Esophagus (tissue), 2 donors: Measurements from ENCODE around the gene TTLL1. TPM values are rescaled to one million over a fixed set of nuclear protein-coding genes. Genes with fewer than 3 reads are reported as not detected.

Source experiments
- H3K27ac ChIP-seq, 2 donors: one replicate each; pipeline ENCODE4 v1.5.1; 2013; ENCODE audit warnings: low read depth in 2 of 2, mild to moderate bottlenecking in 2 of 2, inconsistent platforms in 1 of 2, low read length in 1 of 2, moderate library complexity in 1 of 2
- H3K27me3 ChIP-seq, 2 donors: one replicate each; pipeline ENCODE4 v1.6.1; 2013; ENCODE audit warnings: low read length in 2 of 2, control low read depth in 1 of 2, mild to moderate bottlenecking in 1 of 2; ENCODE audit not compliant: insufficient read depth in 2 of 2, control insufficient read depth in 1 of 2
- H3K36me3 ChIP-seq, 2 donors: one replicate each; pipeline ENCODE4 v1.6.1; 2013; ENCODE audit warnings: low read length in 1 of 2; ENCODE audit not compliant: control insufficient read depth in 2 of 2, insufficient read depth in 2 of 2
- H3K4me1 ChIP-seq, 2 donors: one replicate each; pipeline ENCODE4 v1.6.1; 2013; ENCODE audit warnings: low read length in 1 of 2; ENCODE audit not compliant: control insufficient read depth in 2 of 2, insufficient read depth in 2 of 2
- H3K4me3 ChIP-seq, 2 donors: one replicate each; pipeline ENCODE4 v1.5.1; 2013; ENCODE audit warnings: low read length in 2 of 2, mild to moderate bottlenecking in 2 of 2, low read depth in 1 of 2, moderate library complexity in 1 of 2
- H3K9me3 ChIP-seq, 2 donors: one replicate each; pipeline ENCODE4 v1.6.1; 2013; ENCODE audit warnings: mild to moderate bottlenecking in 2 of 2, low read depth in 1 of 2, low read length in 1 of 2, moderate library complexity in 1 of 2; ENCODE audit not compliant: control insufficient read depth in 2 of 2, insufficient read depth in 1 of 2
- WGBS, 2 donors: extraction: QIAGEN DNeasy Blood & Tissue Kit; methylation state at CpG; one replicate each; pipeline ENCODE4 v1.1.7; 2013; 5-methylcytosine and 5-hydroxymethylcytosine counted together
- polyA plus RNA-seq, 2 donors: library from polyadenylated mRNA; stranded (reverse); fragments of 200-250 nt; gene quantifications; one replicate each; pipeline ENCODE4 v1.2.3, GENCODE V29; 2013
- donor health status: healthy with polysubstance abuse.
- donor health status: Bipolar disorder and iron deficiency.

The TTLL1 gene
- polyA plus RNA-seq, 2 donors = 2.2 to 2.4 TPM

GRCh38 chr22:43081968-43082367 lies 7.2 kb downstream of the TTLL1 start:
- Histone ChIP-seq H3K27ac (no peak overlapping the region), H3K27me3 (no peaks in the 10 kb centered on the region), H3K36me3 (no peaks in the 10 kb centered on the region), H3K4me3 (no peak overlapping the region), H3K9me3 (no peaks in the 10 kb centered on the region), H3K4me1 (peaks cover 0 to 10% of the 10 kb centered on the region in 2 donors)
- WGBS, 2 donors = 64 to 79% methylated on average over 4 of the region's 4 CpGs

DNA sequence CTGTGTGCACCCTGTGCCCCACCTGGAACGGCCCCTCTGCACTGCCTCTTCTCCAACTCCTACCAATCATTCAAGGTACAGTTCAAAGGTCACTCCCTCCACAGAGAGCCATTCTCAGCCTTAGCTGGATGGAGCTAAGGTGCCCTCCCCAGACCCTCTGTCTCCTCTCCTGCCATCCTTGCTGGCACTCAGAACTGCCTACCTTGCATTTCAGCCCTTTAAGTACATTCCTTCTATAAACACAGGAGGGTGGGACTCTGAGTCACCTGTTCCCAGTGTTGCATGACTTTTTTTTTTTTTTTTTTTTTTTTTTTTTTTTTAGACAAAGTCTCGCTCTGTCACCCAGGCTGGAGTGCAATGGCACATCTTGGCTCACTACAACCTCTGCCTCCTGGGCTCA lies 8.6 kb downstream of the TTLL1 start:
- WGBS, 2 donors = 53 to 59% methylated on average over 2 of the region's 2 CpGs

GRCh38 chr22:43079742-43080141 lies 9.4 kb downstream of the TTLL1 start:
- H3K27me3 ChIP-seq = no peaks in the 10 kb centered on the region
- no peaks in the 10 kb centered on the region for H3K9me3 ChIP-seq
- no peak overlapping the region for H3K4me3 ChIP-seq
- H3K27ac ChIP-seq = no peak overlapping the region
- no peaks in the 10 kb centered on the region for H3K36me3 ChIP-seq
- H3K4me1 ChIP-seq = peaks cover 0 to 7% of the 10 kb centered on the region in 2 donors
- 94 to 95% methylated on average over 14 of the region's 14 CpGs for WGBS, 2 donors

More for the DNA sequence above, 8.6 kb downstream of the TTLL1 start:
- H3K9me3 ChIP-seq = no peaks in the 10 kb centered on the region
- H3K4me3 ChIP-seq = no peak overlapping the region
- peaks cover 0 to 7% of the 10 kb centered on the region in 2 donors for H3K4me1 ChIP-seq
- H3K27ac ChIP-seq = peak overlapping the region in 1 of 2 donors; percentile 72
- no peaks in the 10 kb centered on the region for H3K36me3 ChIP-seq
- no peaks in the 10 kb centered on the region for H3K27me3 ChIP-seq

DNA sequence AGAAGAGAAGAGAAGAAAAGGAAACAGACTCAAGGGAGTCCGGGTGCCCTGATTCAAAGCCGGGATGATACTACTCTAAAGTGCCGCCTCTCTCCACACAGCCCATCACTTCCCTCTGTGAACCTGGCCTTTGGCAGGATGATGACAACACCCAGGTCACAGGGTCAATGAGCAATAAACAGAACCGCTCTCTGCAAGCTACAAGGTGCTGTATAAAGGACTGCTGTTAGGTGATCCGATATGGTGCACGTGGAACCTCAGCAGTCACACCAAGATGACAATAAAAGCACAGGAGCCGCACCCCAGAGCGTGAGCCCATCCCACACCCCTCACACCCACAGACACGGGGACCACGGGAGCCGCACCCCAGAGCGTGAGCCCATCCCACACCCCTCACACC lies 10.7 kb downstream of the TTLL1 start:
- 74 to 86% methylated on average over 12 of the region's 12 CpGs for WGBS, 2 donors
- Histone ChIP-seq H3K4me3 (no peak overlapping the region), H3K36me3 (no peaks in the 10 kb centered on the region), H3K27me3 (no peaks in the 10 kb centered on the region), H3K27ac (no peak overlapping the region), H3K4me1 (peaks cover 0 to 7% of the 10 kb centered on the region in 2 donors), H3K9me3 (no peaks in the 10 kb centered on the region)

GRCh38 chr22:43077121-43077877 lies 11.9 kb downstream of the TTLL1 start:
- no peaks in the 10 kb centered on the region for H3K36me3 ChIP-seq
- WGBS, 2 donors = 77 to 82% methylated on average over 20 of the region's 20 CpGs

DNA sequence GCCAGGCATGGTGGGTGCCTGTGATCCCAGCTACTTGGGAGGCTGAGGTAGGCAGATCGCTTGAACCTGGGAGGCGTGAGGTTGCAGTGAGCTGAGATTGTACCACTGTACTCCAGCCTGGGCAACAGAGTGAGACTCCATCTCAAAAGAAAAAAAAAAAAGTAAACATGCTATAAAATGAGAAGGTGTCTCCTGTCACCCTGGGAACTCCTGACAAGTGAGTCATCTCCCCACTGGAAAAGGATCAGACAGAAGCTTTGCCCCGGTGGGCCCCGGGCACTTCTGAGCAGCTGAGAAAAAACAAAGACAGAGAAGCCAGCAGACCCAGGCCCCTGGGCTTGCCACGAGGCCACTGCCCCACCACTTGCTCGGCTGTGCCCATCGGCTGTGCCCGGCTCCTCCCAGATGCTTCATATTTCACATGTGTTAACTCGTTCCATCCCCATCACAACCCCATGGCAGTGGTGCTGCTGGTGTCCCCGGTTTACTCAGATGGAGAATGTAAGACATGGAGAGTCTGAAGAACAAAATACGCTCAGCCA lies 22.3 kb downstream of the TTLL1 start:
- Histone ChIP-seq H3K27me3 (no peaks in the 10 kb centered on the region), H3K4me1 (peaks cover 0 to 2% of the 10 kb centered on the region in 2 donors), H3K4me3 (no peak overlapping the region), H3K27ac (peak overlapping the region; percentile 34 to 66), H3K9me3 (no peaks in the 10 kb centered on the region), H3K36me3 (peaks cover 0 to 3% of the 10 kb centered on the region in 2 donors)
- WGBS, 2 donors = 51 to 67% methylated on average over 11 of the region's 11 CpGs

More at GRCh38 chr22:43077121-43077877, 11.9 kb downstream of the TTLL1 start:
- Histone ChIP-seq H3K27ac (no peak overlapping the region), H3K27me3 (no peaks in the 10 kb centered on the region), H3K9me3 (no peaks in the 10 kb centered on the region), H3K4me3 (no peak overlapping the region), H3K4me1 (peaks cover 0 to 7% of the 10 kb centered on the region in 2 donors)

DNA sequence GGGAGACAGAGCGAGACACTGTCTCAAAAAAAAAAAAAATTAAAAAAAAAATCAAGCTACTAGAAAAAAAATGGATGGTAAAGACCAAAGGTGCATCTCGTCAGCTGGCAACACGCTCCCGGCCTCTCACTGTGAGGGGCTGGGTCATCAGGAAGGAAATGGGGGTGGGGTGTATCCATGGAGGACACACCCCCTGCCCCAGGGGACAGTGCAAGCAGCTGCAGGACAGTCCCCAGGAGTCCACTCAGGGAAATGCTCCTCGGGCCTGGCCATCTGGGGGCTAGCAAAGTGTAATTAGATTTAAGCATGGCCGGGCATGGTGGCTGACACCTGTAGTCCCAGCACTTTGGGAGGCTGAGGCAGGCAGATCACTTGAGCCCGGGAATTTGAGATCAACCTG lies 23.1 kb downstream of the TTLL1 start:
- peaks cover 0 to 5% of the 10 kb centered on the region in 2 donors for H3K36me3 ChIP-seq
- H3K4me1 ChIP-seq = peaks cover 0 to 2% of the 10 kb centered on the region in 2 donors
- no peaks in the 10 kb centered on the region for H3K9me3 ChIP-seq
- WGBS, 2 donors = 82 to 83% methylated on average over 7 of the region's 7 CpGs
- no peak overlapping the region for H3K27ac ChIP-seq
- no peaks in the 10 kb centered on the region for H3K27me3 ChIP-seq
- H3K4me3 ChIP-seq = no peak overlapping the region

DNA sequence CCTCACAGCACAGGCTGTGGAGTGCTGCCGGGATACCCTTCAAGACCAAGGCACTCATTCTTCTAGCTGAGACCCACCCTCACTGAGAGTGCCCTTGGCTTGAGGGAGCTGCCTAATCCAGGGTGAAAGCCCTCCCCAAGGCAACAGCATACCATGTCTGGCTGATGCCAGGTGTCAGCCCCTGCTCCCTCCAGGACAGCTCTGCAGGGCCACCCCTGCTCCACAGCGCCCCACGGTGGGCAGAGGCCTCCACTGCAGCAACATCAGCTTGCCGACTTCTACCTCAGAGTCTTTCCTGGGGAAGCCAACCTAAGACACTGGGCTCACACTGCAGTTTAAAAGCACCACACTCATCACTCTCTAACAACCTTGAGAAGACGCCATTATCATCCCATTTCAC lies 29.0 kb downstream of the TTLL1 start:
- WGBS, 2 donors = 61 to 66% methylated on average over 5 of the region's 5 CpGs
- Histone ChIP-seq H3K36me3 (peaks cover 0 to 9% of the 10 kb centered on the region in 2 donors), H3K4me3 (no peak overlapping the region), H3K9me3 (no peaks in the 10 kb centered on the region), H3K4me1 (peaks cover 0 to 2% of the 10 kb centered on the region in 2 donors), H3K27ac (no peak overlapping the region), H3K27me3 (no peaks in the 10 kb centered on the region)

GRCh38 chr22:43057641-43058040 lies 31.6 kb downstream of the TTLL1 start:
- H3K9me3 ChIP-seq = no peaks in the 10 kb centered on the region
- no peaks in the 10 kb centered on the region for H3K27me3 ChIP-seq
- WGBS, 2 donors = 79 to 90% methylated on average over 7 of the region's 7 CpGs
- H3K27ac ChIP-seq = no peak overlapping the region
- H3K4me3 ChIP-seq = no peak overlapping the region
- H3K36me3 ChIP-seq = peaks cover 0 to 9% of the 10 kb centered on the region in 2 donors
- H3K4me1 ChIP-seq = peaks cover 0 to 2% of the 10 kb centered on the region in 2 donors

- Histone ChIP-seq H3K27ac (no peak overlapping the region), H3K9me3 (no peaks in the 10 kb centered on the region)
- 95 to 98% methylated on average over 7 of the region's 7 CpGs for WGBS, 2 donors
Measured at GRCh38 chr22:43053176-43053575, 36.0 kb downstream of the TTLL1 start.

More at GRCh38 chr22:43053176-43053575, 36.0 kb downstream of the TTLL1 start:
- no peaks in the 10 kb centered on the region for H3K4me1 ChIP-seq
- H3K36me3 ChIP-seq = peaks cover 5 to 7% of the 10 kb centered on the region in 2 donors
- no peaks in the 10 kb centered on the region for H3K27me3 ChIP-seq
- H3K4me3 ChIP-seq = no peak overlapping the region
